Ramos (cell line): ENCODE results near the gene FAHD1.
"Not testable (repeated sequence)": the region's sequence is repeated elsewhere in the genome, so short reads cannot be mapped to it uniquely, and the experiment has no call there.

Experiments used
- in situ Hi-C: fragments of 300-500 bp; cut with MboI; formaldehyde crosslinking; loops from one replicate; pipeline ENCODE4 v1.14.3; 2022; ENCODE audit warnings: low sequenced_read_pairs; ENCODE audit not compliant: unreplicated experiment

Gene FAHD1

DNA sequence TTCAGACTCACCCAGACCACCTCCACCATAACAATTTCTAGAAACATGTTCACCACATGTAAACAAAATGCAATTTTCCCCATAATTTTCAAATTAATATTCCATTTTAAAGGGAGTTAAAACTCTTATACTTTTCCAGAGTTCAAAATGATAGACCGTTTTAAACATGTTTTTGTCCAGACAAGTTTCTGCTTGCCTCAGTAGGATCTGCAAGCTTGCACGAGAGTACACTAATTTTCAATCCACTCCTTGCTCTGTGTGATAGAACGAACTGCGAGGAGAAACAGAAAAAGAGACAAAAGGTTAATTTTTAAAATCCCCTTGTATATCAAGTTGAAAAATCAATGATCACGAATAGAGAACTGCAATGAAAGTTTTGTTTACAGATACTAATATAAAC is 7.1 kb downstream of the FAHD1 start:
- in situ Hi-C loops, result no loop called here

- in situ Hi-C loops, result no loop called here
Measured at GRCh38 chr16:1839554-1839953, 12.5 kb downstream of the FAHD1 start.

- in situ Hi-C loops, result no loop called here
Measured at GRCh38 chr16:1845985-1846384, 19.0 kb downstream of the FAHD1 start.

DNA sequence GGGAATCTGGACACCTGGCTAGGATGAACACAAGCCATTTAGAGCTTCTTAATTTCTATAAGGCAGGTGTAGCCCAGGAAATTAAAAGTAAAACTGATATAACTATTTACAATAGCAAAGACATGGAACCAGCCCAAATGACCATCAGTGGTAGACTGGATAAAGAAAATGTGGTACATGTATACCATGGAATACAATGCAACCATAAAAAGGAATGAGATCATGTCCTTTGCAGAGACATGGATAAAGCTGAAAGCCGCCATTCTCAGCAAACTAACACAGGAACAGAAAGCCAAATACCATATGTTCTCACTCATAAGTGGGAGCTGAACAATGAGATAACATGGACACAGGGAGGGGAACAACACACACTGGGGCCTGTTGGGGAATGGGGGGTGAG is 19.4 kb downstream of the FAHD1 start:
- in situ Hi-C loops, result no loop called here

- in situ Hi-C loops, result no loop called here
Measured at GRCh38 chr16:1850981-1851380, 24.0 kb downstream of the FAHD1 start.

DNA sequence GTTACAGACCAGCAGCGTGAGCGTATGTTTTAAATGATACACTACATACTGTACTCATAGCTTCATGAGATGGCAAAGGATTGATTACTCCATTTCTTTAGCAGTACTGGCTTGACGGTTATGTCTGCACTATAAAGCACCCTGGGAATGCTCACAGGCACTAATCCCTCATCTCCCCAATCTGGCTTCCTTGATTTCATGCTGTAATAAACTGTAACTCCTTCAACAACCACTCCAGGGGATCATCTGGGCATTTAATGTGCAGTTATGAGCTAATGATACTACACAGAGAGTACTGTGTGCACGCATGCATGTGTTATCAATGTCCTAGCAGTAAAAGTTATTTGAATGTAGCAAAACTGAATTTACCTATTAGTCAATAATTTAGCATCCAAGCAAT is 24.8 kb downstream of the FAHD1 start:
- in situ Hi-C loops, result no loop called here

- in situ Hi-C loops, result loop anchor here (5.0 kb wide), 1 partner anchor 75 kb away; no protein-coding TSS in a partner anchor
Measured at GRCh38 chr16:1857433-1858097, 30.6 kb downstream of the FAHD1 start.

DNA sequence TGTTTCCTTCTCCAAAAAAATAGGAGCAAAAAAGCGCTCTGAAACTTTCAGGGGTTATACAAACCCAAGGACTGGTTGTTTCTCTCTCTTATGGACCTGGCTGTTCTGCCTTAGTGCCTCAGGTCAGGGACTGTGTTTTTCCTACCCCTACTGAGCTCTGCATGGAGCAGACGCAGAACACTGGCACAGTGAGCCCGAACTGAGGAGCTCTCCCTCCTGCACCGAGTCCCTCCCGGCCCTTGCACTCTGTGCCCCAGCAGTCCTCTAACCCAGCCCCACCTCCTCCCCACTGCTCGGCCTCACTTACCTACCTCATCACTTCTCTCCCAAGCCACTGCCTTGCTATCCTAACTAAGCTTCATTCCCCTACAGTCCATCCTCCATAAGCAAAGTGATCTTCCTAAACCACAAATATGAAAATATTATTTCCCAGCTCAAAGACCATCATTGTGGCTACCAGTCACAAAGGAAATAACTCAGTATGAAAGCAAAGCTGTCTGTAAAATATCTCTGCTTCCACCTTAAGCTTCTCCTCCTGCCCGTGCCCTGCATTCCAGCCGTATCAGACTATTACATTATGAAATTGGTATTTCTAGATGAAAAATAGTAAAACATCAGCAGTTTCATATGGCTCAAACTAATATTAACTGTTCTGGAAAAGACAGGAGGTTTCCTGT is 31.3 kb downstream of the FAHD1 start:
- in situ Hi-C loops, result loop anchor here (5.0 kb wide), 1 partner anchor 74 kb away; no protein-coding TSS in a partner anchor

DNA sequence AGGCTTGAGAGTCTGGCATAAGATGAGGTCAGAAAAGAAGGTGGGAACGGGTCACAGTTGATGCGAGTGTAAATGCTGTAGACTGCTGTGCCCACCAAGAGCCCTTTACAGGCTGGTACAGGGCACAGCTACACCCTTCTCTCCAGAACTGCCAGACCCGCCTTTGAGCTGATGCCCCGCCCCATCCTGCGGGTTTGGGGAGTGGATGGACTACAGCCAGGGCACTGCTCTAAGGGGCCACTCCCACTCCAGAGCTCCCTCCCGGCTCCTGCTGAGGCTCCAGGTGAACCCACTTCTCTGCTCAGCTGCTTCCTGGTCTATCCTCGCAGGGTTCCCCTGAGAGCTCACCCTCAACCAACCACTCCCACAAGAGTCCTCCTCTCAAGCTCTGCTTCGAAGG is 32.6 kb downstream of the FAHD1 start:
- in situ Hi-C loops, result loop anchor here (5.0 kb wide), 1 partner anchor 73 kb away; no protein-coding TSS in a partner anchor

DNA sequence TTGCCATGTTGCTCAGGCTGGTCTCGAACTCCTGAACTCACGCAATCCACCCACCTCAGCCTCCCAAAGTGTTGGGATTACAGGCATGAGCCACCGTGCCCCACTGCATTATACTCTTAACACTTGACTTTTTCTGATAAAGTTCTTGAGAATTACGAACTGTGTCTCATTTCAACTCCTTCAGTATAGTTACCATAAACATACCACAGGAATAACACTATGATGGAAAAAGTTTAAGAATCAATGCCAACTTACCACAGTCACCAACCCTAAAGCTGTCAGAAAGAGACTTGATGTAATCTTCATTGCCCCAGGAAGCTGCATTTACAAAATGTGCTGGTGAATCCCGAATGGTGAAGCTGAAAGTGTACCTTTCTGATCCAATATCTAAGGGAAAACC is 34.7 kb downstream of the FAHD1 start:
- in situ Hi-C loops, result no loop called here

DNA sequence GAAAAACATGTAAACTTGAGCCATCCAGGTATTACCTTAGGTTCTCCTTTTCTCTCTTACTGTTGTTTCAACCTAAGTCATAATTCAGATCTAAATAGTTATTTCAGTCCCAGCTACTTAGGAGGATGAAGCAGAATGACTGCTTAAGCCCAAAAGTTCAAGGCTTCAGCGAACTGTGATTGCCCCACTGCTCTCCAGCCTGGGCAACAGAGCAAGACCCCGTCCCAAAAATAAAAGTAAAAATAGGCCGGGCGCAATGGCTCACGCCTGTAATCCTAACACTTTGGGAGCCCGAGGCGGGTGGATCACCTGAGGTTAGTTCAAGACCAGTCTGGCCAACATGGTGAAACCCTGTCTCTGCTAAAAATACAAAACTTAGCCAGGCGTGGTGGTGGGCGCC is 35.4 kb downstream of the FAHD1 start:
- in situ Hi-C loops, result no loop called here

- in situ Hi-C loops, result no loop called here
Measured at GRCh38 chr16:1863681-1864460, 36.9 kb downstream of the FAHD1 start.

GRCh38 chr16:1865902-1866690 is 39.1 kb downstream of the FAHD1 start:
- in situ Hi-C loops, result no loop called here

- in situ Hi-C loops, result no loop called here
Measured at GRCh38 chr16:1870365-1871082, 43.5 kb downstream of the FAHD1 start.

DNA sequence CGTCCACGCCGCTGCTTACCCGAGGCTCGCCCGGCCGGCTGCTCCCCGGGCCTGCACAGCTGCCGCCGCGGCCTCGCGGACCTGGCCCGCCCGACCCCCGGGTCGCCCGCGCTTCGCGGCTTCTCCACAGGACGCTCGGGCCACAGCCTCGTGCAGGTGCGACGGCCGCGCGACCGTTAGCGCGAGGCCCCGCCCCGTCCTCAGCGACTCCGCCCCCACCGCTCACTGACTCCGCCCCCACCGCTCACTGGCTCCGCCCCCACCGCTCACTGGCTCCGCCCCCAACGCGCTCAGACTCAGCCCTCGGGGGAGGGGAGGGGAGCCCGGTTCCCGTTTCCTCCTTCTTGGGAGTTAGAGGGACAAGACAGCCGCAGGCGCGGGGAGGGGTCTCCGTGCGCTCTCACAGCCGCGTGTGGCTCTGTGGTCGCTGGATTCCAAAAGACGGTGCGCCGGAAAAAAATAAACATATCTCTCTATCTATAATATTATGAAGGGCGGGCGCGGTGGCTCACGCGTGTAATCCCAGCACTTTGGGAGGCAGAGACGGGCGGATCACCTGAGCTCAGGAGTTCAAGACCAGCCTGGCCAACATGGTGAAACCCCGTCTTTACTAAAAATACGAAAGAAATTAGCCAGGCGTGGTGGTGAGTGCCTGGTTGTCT is 45.1 kb downstream of the FAHD1 start, which contains the start of gene MEIOB:
Gene MEIOB, minus strand, starts transcription at position 191 of the 662 bp plus-strand sequence. CDS start 3,989 bp downstream, outside the sequence.
- in situ Hi-C loops, result no loop called here

GRCh38 chr16:1874854-1875253 is 47.8 kb downstream of the FAHD1 start:
- in situ Hi-C loops, result no loop called here

- in situ Hi-C loops, result not testable (repeated sequence)
Measured at GRCh38 chr16:1876066-1876465, 49.1 kb downstream of the FAHD1 start.

GRCh38 chr16:1876468-1876867 is 49.5 kb downstream of the FAHD1 start:
- in situ Hi-C loops, result no loop called here

GRCh38 chr16:1877089-1877488 is 50.1 kb downstream of the FAHD1 start:
- in situ Hi-C loops, result no loop called here
